DMS153 treated with DMSO at 0.1 percent for 48 hours (cell line): ENCODE results near the gene NUP58.

Experiments
- DNase-seq: peaks from one replicate; lab custom pipeline; 2025; ENCODE audit not compliant: unreplicated experiment; lab: John Stamatoyannopoulos, UW

The NUP58 gene, protein sequence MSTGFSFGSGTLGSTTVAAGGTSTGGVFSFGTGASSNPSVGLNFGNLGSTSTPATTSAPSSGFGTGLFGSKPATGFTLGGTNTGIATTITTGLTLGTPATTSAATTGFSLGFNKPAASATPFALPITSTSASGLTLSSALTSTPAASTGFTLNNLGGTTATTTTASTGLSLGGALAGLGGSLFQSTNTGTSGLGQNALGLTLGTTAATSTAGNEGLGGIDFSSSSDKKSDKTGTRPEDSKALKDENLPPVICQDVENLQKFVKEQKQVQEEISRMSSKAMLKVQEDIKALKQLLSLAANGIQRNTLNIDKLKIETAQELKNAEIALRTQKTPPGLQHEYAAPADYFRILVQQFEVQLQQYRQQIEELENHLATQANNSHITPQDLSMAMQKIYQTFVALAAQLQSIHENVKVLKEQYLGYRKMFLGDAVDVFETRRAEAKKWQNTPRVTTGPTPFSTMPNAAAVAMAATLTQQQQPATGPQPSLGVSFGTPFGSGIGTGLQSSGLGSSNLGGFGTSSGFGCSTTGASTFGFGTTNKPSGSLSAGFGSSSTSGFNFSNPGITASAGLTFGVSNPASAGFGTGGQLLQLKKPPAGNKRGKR

DNA sequence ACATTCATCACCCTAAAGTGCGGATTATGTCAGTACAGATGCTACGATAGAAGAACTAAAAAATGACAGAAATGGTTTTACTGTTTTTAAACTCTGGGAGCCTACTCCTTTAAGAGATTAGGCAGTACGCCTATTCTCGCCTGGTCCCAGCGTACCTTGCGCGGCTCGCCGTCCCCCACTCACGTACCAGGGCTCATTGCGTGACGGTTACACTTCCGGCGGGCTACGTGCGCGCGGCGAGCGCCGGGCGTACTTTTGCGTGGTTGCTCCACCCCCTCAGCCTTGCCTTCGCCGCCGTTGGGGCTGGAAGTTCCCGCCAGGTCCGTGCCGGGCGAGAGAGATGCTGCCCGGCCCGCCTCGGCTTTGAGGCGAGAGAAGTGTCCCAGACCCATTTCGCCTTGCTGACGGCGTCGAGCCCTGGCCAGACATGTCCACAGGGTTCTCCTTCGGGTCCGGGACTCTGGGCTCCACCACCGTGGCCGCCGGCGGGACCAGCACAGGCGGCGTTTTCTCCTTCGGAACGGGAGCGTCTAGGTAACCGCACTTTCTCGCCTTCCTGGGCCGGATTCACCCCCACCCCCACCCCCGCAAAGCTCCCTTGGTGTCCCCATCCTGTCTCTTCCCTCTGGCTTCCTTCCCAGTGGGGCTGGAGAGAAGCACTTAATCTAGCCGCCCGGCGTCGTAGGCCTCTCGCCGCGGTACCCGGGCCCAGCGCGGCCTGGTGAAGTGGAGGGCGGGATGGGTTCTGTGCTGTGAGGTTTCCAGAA, at the start of gene NUP58:
NUP58 (plus strand) TSS at position 279 of the 767 bp plus-strand sequence; CDS start at position 428, 149 bp downstream.
- peak; percentile 82 for DNase-seq

DNA sequence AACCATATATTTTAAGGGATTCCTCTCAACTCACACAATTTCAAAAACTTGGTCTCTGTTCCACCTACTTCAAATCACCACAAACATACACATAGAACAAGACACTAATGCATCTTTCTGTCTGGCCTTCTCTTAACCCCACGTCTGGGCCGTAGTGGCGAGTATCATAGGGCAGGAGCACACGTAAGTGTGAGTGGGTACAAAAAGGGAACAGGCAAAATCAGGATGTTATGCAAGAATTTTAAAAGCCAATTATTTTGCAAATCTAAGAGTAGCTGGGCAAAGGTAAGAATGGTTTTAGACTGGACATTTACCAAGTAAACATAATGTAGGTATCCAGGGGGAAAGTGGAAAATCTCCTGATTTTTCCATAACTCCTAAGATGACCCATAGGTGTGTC, 49.2 kb upstream of the NUP58 start:
- DNase-seq = no peak

DNA sequence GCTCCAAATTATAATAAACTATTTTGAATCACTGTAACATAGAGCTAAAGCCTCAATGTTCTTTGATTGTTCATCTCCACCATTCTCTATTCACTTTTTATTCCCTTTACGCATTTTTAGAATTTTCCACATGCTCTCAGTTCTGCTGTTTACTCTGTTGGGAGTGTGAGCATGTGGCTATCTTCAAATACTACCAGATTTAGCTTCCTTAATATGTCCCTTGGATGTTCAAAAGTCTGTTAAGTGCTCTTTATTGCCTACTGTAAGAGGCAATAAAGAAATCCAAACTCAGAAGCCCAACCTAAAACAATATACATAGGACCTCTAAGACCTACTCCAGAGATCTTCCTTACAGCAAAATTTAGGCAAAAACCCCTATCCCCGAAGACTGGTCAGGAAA, 48.7 kb upstream of the NUP58 start:
- DNase-seq = no peak

DNA sequence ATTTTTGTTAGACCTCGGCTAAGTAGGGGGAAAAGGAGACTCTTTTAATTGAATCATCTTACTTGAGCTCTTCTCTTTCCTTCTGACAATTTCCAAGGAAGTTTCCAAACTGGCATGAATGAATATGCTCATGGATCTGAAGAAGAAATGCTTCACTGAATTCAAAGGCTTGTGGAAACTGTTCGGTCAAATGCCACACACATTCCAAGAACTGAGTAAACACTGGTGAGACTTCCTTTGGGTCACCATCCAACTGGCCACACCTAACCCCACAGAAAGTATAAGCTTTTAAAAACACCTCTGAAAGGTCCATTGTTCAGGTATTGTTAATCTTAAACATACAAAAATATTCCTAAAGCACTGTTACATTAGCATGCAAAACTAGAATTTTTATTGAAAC, 47.7 kb upstream of the NUP58 start:
- DNase-seq = no peak

DNA sequence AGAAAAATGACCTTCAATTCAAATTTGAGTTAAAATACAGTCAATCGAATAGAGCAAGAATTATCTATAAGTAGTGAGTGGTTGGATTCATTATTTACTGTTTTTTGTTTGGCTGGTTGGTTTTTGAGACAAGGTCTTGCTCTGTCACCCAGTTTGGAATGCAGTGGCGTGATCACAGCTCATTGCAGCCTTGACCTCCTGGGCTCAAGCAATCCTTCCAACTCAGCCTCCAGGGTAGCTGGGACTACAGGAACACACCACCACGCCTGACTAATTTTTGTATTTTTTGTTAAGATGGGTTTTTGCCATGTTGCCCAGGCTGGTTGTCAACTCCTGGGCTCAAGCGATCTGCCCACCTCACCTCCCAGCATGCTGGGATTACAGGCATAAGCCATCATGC, 39.2 kb upstream of the NUP58 start:
- DNase-seq = no peak

DNA sequence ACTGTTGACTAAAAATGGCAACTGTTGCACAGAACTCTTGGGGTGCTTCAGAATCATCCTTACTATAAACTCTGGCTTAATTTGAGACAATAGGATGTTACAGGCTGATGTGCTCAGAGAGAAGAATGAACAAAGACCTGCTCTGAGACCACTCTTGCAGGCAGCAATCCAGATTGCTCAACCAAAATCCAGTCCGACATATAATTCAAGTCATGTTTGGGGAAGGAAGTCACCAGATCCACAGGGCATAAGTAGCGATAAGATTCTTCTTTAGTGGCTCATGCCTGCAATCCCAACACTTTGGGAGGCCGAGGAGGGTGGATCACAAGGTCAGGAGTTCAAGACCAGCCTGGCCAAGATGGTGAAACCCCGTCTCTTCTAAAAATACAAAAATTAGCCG, 34.7 kb upstream of the NUP58 start:
- no peak for DNase-seq

DNA sequence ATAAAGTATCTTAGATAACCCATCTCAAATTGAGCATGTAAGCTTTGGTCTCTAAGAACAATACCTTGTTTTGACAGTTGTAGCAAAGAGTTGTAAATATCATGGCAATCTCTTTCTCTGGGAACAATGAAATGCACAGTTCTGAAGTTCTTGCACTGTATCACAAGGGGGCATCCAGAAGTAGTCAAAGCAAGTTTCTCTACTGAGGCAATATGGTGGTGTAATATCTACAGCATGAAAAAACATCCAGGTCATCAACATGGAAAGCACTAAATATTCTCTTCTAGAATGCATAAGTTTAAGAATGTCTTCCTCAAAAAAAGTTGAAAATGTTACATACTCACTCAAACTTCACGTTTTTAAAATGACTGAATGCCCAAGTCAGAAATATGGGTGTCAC, 33.7 kb upstream of the NUP58 start:
- no peak for DNase-seq

DNA sequence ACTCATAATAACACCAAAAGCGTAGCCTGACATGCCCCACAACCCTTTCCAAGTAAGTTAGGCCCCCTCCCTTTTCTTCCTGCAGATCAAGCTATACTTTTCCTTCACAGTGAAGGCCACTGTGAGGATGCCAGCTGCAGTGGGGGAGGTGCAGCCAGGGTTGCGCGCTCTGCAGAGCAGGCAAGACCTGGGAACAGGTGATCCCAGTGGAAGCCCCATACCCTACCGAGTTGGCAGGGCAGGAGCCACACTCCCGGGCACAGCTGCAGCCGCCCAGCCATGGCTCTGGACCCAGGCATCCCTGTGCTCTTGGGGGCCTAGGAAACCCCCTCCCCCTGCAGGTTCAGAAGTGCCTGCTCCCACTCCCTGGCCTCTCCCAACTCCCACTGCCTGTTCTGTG, 32.9 kb upstream of the NUP58 start:
- no peak for DNase-seq

DNA sequence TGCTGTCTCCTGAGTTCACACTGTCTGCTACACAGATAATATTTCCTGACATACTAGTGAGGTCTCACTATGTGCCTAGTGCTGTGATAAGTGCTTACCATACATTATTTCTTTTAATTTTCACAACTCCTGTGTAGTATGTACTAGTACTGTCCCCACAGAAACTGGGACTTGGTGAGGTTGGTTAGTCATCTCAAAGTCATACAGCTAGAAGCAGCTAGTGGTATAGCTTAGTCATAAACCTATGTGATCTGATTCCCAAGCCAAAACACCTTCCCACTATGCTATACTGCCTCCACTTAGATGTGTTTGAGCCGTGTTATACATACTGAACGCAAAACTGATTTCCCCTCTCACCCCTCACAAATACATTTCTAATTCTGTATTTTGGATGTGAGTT, 24.7 kb upstream of the NUP58 start:
- no peak for DNase-seq

DNA sequence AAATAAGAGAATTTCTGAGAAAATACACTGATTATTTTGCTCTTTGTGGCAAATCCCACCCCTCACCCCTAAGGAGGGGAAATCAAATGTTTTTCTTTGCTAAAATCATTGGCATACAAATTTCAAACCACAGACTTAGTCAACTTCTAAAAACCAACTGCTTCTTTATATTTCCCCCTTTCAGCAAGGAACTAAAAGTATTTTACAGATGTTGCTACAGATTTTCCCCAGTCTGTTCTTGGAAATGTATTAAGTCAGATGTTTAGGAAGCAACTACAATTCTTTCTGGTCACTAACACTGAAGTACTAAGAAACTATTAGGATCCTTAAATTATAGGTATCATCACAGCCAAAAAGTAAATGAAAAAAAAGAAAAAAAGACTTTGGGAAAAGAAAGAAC, 21.0 kb upstream of the NUP58 start:
- DNase-seq = no peak

DNA sequence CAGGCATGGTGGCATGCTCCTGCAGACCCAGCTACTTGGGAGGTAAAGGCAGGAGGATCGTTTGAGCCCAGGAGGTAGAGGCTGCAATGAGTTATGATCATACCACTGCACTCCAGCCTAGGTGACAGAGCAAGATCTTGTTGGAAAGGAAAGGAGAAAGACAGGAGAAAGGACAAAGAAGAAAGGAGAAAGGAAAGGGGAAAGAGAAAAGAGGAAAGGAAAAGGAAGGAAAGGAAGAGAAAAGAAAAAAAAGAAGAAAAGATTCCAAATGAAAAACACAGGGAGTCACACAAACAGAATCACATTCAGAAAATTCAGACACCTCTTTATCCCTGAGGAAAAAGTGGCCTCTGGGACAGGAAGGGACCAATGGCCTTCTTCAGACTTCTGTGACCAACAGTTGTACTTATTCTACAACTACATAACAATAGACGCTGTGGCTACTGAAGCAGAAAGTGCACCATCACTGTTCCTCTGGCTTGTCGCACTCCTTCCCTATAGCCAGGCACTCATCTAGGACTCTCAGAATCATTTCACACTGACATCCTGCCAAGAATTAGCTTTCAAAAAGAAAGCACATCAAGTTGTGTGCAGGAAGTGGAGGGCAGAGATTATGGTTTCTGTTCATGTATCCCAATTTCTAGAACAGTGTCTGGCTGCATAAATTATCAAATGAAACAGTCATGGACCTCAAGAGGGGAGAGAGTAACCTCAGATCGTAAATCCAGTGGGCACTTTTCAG, 20.1 kb upstream of the NUP58 start:
- no peak for DNase-seq

DNA sequence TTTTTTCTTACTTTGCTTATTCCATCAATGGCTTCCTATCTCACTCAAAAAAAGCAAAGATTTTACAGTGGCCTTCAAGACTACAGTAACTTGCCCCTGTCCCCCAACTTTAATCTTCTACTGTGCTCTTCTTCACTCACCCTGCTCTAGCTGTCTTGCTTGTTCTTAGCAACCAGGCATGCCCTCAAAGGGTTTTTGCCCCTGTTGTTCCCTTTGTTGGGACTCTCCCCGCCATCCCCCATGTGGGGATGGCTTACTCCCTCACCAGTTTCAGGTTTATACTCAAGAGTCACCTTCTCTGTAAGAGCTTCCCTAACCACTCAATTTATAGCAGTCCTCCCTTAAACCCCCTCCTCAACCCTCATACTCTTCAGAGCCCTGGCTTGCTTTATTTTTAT, 19.5 kb upstream of the NUP58 start:
- no peak for DNase-seq

DNA sequence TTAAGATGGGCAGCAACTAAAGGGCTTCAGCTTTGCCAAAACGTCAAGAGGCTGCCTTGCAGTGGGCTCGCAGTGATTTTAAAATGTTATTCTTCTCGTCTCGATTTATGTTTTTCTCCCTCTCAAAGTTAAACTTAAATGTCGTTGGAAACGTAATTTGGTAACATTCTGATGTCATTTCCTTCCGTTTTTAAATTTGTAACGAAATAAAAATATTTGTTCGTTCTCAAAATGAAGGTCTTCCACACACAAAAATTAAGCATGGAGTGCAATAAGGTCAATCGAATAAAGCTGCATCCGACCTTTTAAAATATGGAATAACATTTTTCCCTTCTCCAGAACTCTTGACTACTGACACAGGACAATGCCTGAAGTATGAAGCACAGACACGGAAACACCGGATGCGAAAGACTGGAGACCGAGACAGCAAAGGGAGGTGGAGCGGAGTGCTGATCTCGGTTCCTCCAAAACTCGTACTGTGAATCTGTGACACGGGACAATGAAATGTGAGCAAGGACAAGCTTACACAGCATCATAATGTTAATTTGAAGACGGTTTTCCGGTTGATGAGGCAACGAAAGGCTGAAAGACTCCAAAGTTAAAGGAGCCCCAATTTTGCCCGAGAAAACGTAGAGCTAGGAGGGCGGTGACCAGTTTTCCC, 15.0 kb upstream of the NUP58 start:
- peak; percentile 12 for DNase-seq

DNA sequence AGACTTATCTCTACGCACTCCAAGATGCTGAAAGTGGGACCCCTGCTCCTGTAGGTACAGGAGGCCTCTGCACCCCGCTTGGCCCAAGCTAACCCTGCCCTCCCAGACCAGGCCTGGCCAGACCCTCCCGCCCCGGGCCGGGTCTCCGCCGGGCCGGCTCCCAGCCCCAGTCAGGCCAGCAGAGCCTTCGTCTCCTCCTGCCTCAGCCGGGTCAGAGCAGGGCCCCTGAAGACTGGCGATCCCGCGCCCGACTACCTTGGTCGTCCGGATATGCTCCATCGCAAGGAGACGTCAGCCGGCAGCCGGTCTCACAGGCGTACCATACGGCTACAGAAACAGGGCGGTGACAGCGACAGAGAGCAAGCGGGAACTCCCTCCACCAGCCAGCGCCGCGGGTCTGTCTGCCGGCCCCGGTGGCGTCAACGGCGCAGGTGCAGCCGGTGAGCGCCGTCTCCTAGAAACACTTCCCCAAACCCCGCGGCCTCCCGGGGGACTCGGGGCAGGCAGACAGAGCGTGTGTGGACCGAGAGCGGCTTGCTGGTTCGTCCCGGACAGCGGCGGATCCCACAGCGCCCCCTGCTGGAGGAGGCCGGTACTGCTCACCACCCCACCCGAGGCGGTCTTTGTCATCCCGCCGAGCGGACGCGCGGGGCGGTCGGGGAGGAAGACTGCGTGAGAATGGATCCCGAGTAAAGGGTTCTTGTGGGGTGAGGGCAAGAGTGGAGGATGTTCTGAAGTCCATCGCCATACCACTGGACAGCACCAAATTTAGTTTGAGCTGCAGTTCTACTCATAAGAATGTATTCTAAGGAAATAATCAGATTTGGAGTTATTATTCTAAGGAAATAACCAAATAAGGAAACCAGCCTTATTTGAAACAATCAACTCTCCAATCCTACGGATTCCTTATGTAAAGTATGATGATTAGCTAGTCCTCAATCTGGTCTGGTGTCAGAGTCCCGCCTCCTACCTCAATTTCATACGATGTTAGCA, 14.2 kb upstream of the NUP58 start, which contains the start of gene MTMR6:
MTMR6 (minus strand) TSS at position 520 of the 993 bp plus-strand sequence; CDS start at position 279, 241 bp downstream.
- peak; percentile 89 for DNase-seq

DNA sequence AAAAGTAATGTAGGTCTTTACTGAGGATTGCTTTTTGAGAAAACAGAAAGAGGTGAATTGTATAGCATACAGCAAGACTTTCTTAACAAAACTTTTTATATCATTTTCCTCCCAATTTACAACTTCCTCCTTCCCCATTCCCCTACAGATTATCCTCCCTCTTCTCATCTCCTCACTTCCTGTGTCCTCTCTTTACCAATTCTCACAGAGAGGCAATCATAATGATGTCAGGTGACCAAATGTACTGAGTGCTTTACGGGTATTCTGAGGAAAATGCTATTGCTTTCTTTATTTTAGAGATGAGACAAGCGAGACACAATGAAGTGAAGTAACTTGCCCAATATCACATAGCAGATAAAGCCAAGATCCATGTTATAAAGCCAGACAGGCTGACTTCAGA, 12.5 kb upstream of the NUP58 start:
- no peak for DNase-seq

DNA sequence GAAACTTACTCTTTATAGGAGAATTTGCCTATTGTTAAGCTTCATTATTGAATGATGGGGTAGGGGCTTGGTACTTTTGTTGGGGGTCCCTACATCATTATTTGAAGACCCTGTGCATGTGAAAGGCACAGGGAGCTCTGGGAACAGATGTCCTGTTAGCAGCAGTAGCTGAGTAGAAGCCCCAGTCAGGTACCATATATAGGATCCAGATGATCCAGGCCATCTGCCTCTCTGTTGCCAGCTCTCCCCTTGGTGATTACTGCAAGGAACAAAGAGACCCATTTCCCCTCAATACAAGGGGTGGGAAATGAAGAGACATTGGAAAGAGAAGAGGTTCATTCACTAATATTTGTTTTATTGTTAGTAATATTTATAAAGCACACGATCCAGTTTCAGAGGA, 9.7 kb upstream of the NUP58 start:
- no peak for DNase-seq

DNA sequence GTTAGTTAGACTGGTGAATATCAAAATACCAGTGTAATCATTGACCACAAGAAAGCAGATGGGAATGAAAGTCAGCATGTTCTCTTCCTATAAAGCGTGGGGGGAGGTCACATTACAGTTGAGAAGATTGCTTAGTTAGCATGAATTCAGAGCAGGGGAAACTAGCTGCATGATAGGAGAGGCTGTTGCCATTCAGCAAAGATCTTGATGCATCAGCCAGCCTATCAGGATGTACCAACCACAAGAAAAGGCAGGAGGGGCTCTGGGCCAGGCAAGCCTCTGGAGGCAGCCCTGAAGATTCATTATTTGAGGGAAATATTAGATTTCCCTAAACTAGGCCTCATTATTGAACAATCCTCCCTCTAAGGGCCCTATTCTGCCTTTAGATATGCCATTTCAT, 9.1 kb upstream of the NUP58 start:
- peak; percentile 8 for DNase-seq

DNA sequence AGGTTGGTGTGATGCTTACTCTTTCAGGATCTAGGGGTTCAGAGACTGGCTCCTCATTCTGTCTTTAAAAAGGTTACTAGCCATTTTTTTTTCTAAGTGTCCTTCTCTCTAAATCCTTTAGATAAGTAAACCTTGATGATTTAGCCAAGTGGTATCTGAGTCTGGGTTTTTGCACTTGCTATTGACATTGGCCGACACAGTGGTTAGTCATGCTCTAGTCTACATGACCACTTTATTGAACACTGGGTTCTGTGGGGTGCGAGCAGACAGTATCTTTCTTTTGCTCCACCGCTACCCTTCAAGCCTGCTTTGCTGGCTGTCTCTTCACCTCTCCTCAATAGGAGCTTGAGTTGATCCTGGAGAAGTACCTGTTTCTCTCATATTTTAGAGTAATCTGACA, 6.2 kb upstream of the NUP58 start:
- DNase-seq = no peak

DNA sequence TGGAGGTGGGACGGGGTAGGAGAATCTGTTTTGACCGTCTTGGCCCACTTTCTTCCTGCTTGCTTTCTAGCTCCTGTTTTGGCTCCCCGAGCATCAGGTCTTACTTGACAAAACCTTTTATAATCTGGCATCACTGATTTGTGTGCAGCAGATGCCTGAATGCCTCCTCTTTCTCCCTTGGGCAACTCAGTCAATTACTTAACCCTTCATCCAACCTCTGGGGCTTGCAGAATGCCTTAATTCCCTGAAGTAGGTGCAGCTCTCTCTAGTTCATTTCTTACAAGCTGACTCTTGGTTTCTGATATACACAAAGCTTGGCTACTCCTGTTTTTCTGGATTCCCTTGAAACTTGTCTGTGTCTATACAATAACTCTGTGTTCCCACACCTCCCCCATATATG, 5.7 kb upstream of the NUP58 start:
- no peak for DNase-seq
